ENCODE results near the gene SF3B6.
A peak's percentile ranks its signal among the peaks of the same experiment; 100 is the strongest.

SF3B6 gene

GRCh38 chr2:24022324-24022974 lies 53.7 kb downstream of the SF3B6 start:
- Histone ChIP-seq H3K27me3 (ENCODE audit: insufficient read depth, low read depth, severe bottlenecking) (no peaks in the 10 kb centered on the region), H3K4me3 (ENCODE audit: low read depth, low read length) (no peak overlapping the region), H3K27ac (no peak overlapping the region), H3K36me3 (peaks cover 49% of the 10 kb centered on the region), H3K9me3 (ENCODE audit: severe bottlenecking) (no peaks in the 10 kb centered on the region)
- no peak for DNase-seq
- no peak for TF ChIP-seq CTCF (IDR thresholded peaks at IDR 0.05; ENCODE audit: low read depth, low read length)

- no peak overlapping the region; the same call in 1 of the 2 replicates for H3K27ac ChIP-seq
- H3K36me3 ChIP-seq: peaks cover 41% of the 10 kb centered on the region
- H3K4me3 ChIP-seq (ENCODE audit: low read depth, low read length): no peak overlapping the region
- no peaks in the 10 kb centered on the region for H3K27me3 ChIP-seq (ENCODE audit: insufficient read depth, low read depth, severe bottlenecking)
- DNase-seq: peak; percentile 81
- peak; percentile 99 for TF ChIP-seq CTCF (IDR thresholded peaks at IDR 0.05; ENCODE audit: low read depth, low read length)
- H3K9me3 ChIP-seq (ENCODE audit: severe bottlenecking): no peaks in the 10 kb centered on the region
Measured at GRCh38 chr2:24021122-24021998, 54.8 kb downstream of the SF3B6 start.

- DNase-seq: no peak
- no peaks in the 10 kb centered on the region for H3K27me3 ChIP-seq (ENCODE audit: insufficient read depth, low read depth, severe bottlenecking)
- H3K4me3 ChIP-seq (ENCODE audit: low read depth, low read length): no peak overlapping the region
- no peaks in the 10 kb centered on the region for H3K9me3 ChIP-seq (ENCODE audit: severe bottlenecking)
- peaks cover 30% of the 10 kb centered on the region for H3K36me3 ChIP-seq
- no peak for TF ChIP-seq CTCF (IDR thresholded peaks at IDR 0.05; ENCODE audit: low read depth, low read length)
- H3K27ac ChIP-seq: no peak overlapping the region
Measured at GRCh38 chr2:24020244-24020643, 55.9 kb downstream of the SF3B6 start.

GRCh38 chr2:24019729-24020128 lies 56.4 kb downstream of the SF3B6 start:
- Histone ChIP-seq H3K27me3 (ENCODE audit: insufficient read depth, low read depth, severe bottlenecking) (no peaks in the 10 kb centered on the region), H3K9me3 (ENCODE audit: severe bottlenecking) (no peaks in the 10 kb centered on the region), H3K4me3 (ENCODE audit: low read depth, low read length) (no peak overlapping the region), H3K27ac (no peak overlapping the region), H3K36me3 (peaks cover 25% of the 10 kb centered on the region)
- no peak for TF ChIP-seq CTCF (IDR thresholded peaks at IDR 0.05; ENCODE audit: low read depth, low read length)
- no peak for DNase-seq

GRCh38 chr2:24018241-24018640 lies 57.9 kb downstream of the SF3B6 start:
- Histone ChIP-seq H3K4me3 (ENCODE audit: low read depth, low read length) (no peak overlapping the region), H3K36me3 (peaks cover 13% of the 10 kb centered on the region), H3K27ac (no peak overlapping the region), H3K27me3 (ENCODE audit: insufficient read depth, low read depth, severe bottlenecking) (no peaks in the 10 kb centered on the region), H3K9me3 (ENCODE audit: severe bottlenecking) (no peaks in the 10 kb centered on the region)
- DNase-seq: no peak
- TF ChIP-seq CTCF (IDR thresholded peaks at IDR 0.05; ENCODE audit: low read depth, low read length): no peak

All from WERI-Rb-1 (cell line).